Calu3 (cell line): ENCODE results near the gene GIPC1. TPM values are rescaled to one million over a fixed set of nuclear protein-coding genes. Genes with fewer than 3 reads are reported as not detected.

ENCODE experiments used
- BruUV-seq: library from RNA; stranded (reverse); fragments of 400-500 nt; replicated peaks from 2 replicates; lab custom pipeline; 2021; lab: Mats Ljungman, UMichigan
- CTCF ChIA-PET: fragments of 300-600 bp; sonication (Branson Sonifier 250); formaldehyde crosslinking; loops from one replicate; lab custom pipeline; 2022; ENCODE audit warnings: antibody characterized with exemption; lab: Charles Lee
- DNase-seq: peaks from one replicate; pipeline ENCODE4 v3.0.0; 2022
- H3K27ac Mint-ChIP-seq: one replicate; pipeline ENCODE4 v1.8.0; 2022; ENCODE audit warnings: mixed read lengths; ENCODE audit not compliant: unreplicated experiment
- H3K27me3 Mint-ChIP-seq: one replicate; pipeline ENCODE4 v1.8.0; 2022; ENCODE audit warnings: mixed read lengths; ENCODE audit not compliant: unreplicated experiment
- H3K36me3 Mint-ChIP-seq: one replicate; pipeline ENCODE4 v1.8.0; 2022; ENCODE audit warnings: mild to moderate bottlenecking, moderate library complexity, mixed read lengths; ENCODE audit not compliant: insufficient read depth, unreplicated experiment
- H3K4me1 Mint-ChIP-seq: one replicate; pipeline ENCODE4 v1.8.0; 2022; ENCODE audit warnings: mild to moderate bottlenecking, low read depth, mixed read lengths; ENCODE audit not compliant: unreplicated experiment
- H3K4me3 Mint-ChIP-seq: one replicate; pipeline ENCODE4 v1.8.0; 2022; ENCODE audit warnings: mild to moderate bottlenecking, low read depth, moderate library complexity, mixed read lengths; ENCODE audit not compliant: unreplicated experiment
- H3K9me3 Mint-ChIP-seq: one replicate; pipeline ENCODE4 v1.8.0; 2022; ENCODE audit warnings: low read depth, mixed read lengths; ENCODE audit not compliant: unreplicated experiment
- intact Hi-C: fragments of 100-400 bp; cut with micrococcal nuclease; formaldehyde crosslinking; loops from one replicate; pipeline ENCODE4 v1.10.0; 2022; ENCODE audit not compliant: unreplicated experiment
- total RNA-seq: library from RNA; stranded (reverse); gene quantifications from 2 replicates; pipeline ENCODE4 v1.2.3, GENCODE V29; 2022
- TF ChIP-seq, protein P1 (sequence below): fragments of 200-600 bp; IDR thresholded peaks from one replicate; pipeline ENCODE4 v1.8.0; 2022; ENCODE audit warnings: antibody characterized with exemption; ENCODE audit not compliant: unreplicated experiment

The GIPC1 gene
- total RNA-seq, 1 experiment from 2014 or later = 139 TPM

DNA sequence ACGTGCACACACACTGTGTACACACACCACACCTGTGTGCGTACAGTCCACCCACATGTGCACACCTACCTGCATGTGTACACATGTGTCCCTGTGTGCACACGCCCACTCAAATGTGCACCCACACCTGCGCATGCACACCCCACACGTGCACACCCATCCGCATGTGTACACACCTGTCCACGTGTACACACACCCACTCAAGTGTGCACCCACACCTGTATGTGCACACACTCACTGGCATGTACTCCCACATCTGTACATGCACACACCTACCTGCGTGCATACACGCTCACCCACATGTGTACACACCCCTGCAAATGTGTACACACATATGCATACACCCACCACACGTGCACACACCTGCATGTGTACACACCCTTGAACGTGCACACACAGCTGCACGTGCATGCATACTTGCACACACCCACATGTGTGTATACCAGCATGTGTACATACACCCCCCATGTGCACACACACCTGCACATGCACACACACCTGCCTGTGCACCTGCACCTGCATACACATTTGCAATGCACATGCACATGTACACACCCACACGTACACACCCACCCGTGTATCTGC lies 52.2 kb downstream of the GIPC1 start:
- CTCF ChIA-PET = no interaction called here

DNA sequence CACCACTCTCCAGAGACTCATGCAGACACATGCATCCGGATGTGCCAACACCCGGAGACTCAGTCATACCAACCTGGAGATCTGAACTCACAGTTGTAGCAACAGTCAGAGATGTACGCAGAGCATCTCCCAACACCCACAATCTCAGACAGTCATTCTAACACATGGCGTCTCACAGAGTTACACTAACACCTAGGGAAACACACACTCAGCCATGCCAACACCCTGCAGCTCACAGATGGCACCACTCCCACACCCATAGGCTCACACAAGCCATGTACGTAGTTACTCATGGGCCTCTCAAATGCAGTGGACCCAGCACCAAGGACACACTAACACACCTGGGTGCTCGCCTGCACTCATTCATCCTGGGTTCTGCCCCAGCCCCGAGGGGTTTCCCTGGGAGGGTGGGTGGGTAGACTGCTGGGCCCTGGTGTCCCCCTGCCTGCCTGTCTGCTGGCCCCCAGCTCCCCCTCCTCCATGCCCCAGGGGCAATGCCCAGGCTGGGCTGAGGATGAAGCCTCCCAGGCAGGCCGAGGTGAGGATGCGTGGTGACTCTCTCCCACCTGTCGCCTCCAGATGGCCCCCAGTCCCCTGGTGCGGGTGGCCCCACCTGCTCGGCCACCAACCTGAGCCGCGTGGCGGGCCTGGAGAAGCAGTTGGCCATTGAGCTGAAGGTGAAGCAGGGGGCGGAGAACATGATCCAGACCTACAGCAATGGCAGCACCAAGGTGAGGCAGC lies 52.9 kb downstream of the GIPC1 start:
- no TSS peak for BruUV-seq
- TF ChIP-seq, protein P1, sequence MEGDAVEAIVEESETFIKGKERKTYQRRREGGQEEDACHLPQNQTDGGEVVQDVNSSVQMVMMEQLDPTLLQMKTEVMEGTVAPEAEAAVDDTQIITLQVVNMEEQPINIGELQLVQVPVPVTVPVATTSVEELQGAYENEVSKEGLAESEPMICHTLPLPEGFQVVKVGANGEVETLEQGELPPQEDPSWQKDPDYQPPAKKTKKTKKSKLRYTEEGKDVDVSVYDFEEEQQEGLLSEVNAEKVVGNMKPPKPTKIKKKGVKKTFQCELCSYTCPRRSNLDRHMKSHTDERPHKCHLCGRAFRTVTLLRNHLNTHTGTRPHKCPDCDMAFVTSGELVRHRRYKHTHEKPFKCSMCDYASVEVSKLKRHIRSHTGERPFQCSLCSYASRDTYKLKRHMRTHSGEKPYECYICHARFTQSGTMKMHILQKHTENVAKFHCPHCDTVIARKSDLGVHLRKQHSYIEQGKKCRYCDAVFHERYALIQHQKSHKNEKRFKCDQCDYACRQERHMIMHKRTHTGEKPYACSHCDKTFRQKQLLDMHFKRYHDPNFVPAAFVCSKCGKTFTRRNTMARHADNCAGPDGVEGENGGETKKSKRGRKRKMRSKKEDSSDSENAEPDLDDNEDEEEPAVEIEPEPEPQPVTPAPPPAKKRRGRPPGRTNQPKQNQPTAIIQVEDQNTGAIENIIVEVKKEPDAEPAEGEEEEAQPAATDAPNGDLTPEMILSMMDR = no peak
- H3K36me3 Mint-ChIP-seq = peaks cover 21% of the 10 kb centered on the region
- H3K27me3 Mint-ChIP-seq = no peaks in the 10 kb centered on the region
- DNase-seq = no peak
- intact Hi-C loops = no loop called here
- H3K9me3 Mint-ChIP-seq = no peaks in the 10 kb centered on the region
- no peak overlapping the region for H3K27ac Mint-ChIP-seq
- H3K4me1 Mint-ChIP-seq = peaks cover 6% of the 10 kb centered on the region
- H3K4me3 Mint-ChIP-seq = no peak overlapping the region
- CTCF ChIA-PET = no interaction called here

More for the DNA sequence above, 52.2 kb downstream of the GIPC1 start:
- intact Hi-C loops = no loop called here
- no TSS peak for BruUV-seq
- TF ChIP-seq, protein P1 = no peak
- Mint-ChIP-seq H3K4me3 (no peak overlapping the region), H3K27me3 (no peaks in the 10 kb centered on the region), H3K4me1 (peaks cover 6% of the 10 kb centered on the region), H3K9me3 (no peaks in the 10 kb centered on the region), H3K36me3 (peaks cover 21% of the 10 kb centered on the region), H3K27ac (no peak overlapping the region)
- DNase-seq = no peak

- TF ChIP-seq, protein P1 = no peak
- Mint-ChIP-seq H3K27ac (no peak overlapping the region), H3K27me3 (no peaks in the 10 kb centered on the region), H3K4me1 (peaks cover 6% of the 10 kb centered on the region), H3K9me3 (no peaks in the 10 kb centered on the region), H3K4me3 (no peak overlapping the region), H3K36me3 (peaks cover 14% of the 10 kb centered on the region)
- CTCF ChIA-PET = no interaction called here
- no peak for DNase-seq
- intact Hi-C loops = no loop called here
- no TSS peak for BruUV-seq
These were observed 54.6 kb downstream of the GIPC1 start for GRCh38 chr19:14441041-14441938.

GRCh38 chr19:14440049-14440448 lies 55.9 kb downstream of the GIPC1 start:
- DNase-seq = no peak
- TF ChIP-seq, protein P1 = no peak
- Mint-ChIP-seq H3K36me3 (peaks cover 17% of the 10 kb centered on the region), H3K4me1 (peaks cover 12% of the 10 kb centered on the region), H3K4me3 (no peak overlapping the region), H3K27me3 (no peaks in the 10 kb centered on the region), H3K27ac (no peak overlapping the region), H3K9me3 (no peaks in the 10 kb centered on the region)
- CTCF ChIA-PET = no interaction called here
- intact Hi-C loops = no loop called here
- no TSS peak for BruUV-seq
